Mucosa of descending colon (tissue), 3 donors: ENCODE data around the gene CBFB. TPM values are rescaled to one million over a fixed set of nuclear protein-coding genes. Genes with fewer than 3 reads are reported as not detected.
"Not testable (repeated sequence)": the region's sequence is repeated elsewhere in the genome, so short reads cannot be mapped to it uniquely, and the experiment has no call there.

Experiments
- ATAC-seq: fragments of 200-7000 bp; cut with Tn5 transposase; one replicate; pipeline ENCODE4 v1.9.1; 2020; ENCODE audit warnings: mild to moderate bottlenecking, moderate library complexity
- DNase-seq, 3 donors: peaks; one replicate each; pipeline ENCODE4 v3.0.0-alpha.2; 2020
- H3K36me3 ChIP-seq: fragments of 200-600 bp; one replicate; pipeline ENCODE4 v1.8.0; 2021; ENCODE audit warnings: low read depth, mild to moderate bottlenecking
- H3K4me1 ChIP-seq: fragments of 200-600 bp; one replicate; pipeline ENCODE4 v1.8.0; 2021; ENCODE audit warnings: low read depth, mild to moderate bottlenecking
- H3K4me3 ChIP-seq: fragments of 200-600 bp; one replicate; pipeline ENCODE4 v1.8.0; 2021; ENCODE audit warnings: mild to moderate bottlenecking
- H3K9me3 ChIP-seq: fragments of 200-600 bp; one replicate; pipeline ENCODE4 v1.8.0; 2021; ENCODE audit warnings: mild to moderate bottlenecking
- CTCF ChIP-seq: fragments of 200-600 bp; IDR thresholded peaks from one replicate; pipeline ENCODE4 v1.8.0; 2022; ENCODE audit warnings: antibody characterized with exemption, mild to moderate bottlenecking
- intact Hi-C, 2 donors: fragments of 100-400 bp; cut with DNase I in 1 of 2; cut with micrococcal nuclease in 1 of 2; formaldehyde crosslinking; loops; one replicate each; pipeline versions ENCODE4 v1.11.0 to v1.11.1; 2022; cut with DNase I, micrococcal nuclease
- total RNA-seq, 3 donors: library from RNA; stranded (reverse); fragmentation: NEBNext Ultra II Directional in 2 of 3; extraction: Animal tissue kit (Norgen Biotek cat#: 25700) in 2 of 3; gene quantifications; one replicate each; pipeline versions ENCODE4 v1.2.1 to v1.2.4, GENCODE V29; 2021 to 2023
- donor health status: DM: no; HTN: no; CAD: no; lungs with moderate emphysema.
- donor health status: DM: no; HTN: no; CAD: no.
- donor health status: DM: no; HTN: yes; CAD: no.

Gene CBFB
- total RNA-seq, 3 donors from 2014 or later: 26.3 to 35.5 (median 26.8) TPM

- no peak for DNase-seq
- ATAC-seq: no peak
- no peaks in the 10 kb centered on the region for H3K36me3 ChIP-seq
- no peaks in the 10 kb centered on the region for H3K9me3 ChIP-seq
- intact Hi-C loops: no loop called here
- no peak overlapping the region for H3K4me3 ChIP-seq
- no peaks in the 10 kb centered on the region for H3K4me1 ChIP-seq
- no peak for TF ChIP-seq CTCF
Measured at GRCh38 chr16:67120025-67120424, 91.1 kb downstream of the CBFB start.

GRCh38 chr16:67122799-67123198, 93.8 kb downstream of the CBFB start:
- H3K4me3 ChIP-seq, H3K36me3 ChIP-seq, DNase-seq, H3K4me1 ChIP-seq, H3K9me3 ChIP-seq, intact Hi-C loops, ATAC-seq: not testable (repeated sequence)

- ATAC-seq: no peak
- H3K4me3 ChIP-seq: no peak overlapping the region
- H3K36me3 ChIP-seq: no peaks in the 10 kb centered on the region
- intact Hi-C loops: no loop called here
- no peak for DNase-seq
- no peak for TF ChIP-seq CTCF
- no peaks in the 10 kb centered on the region for H3K9me3 ChIP-seq
- H3K4me1 ChIP-seq: no peaks in the 10 kb centered on the region
Measured at GRCh38 chr16:67128417-67128816, 99.5 kb downstream of the CBFB start.

GRCh38 chr16:67128887-67129286, 99.9 kb downstream of the CBFB start:
- no peak for DNase-seq
- ATAC-seq: no peak
- intact Hi-C loops: no loop called here
- no peaks in the 10 kb centered on the region for H3K9me3 ChIP-seq
- H3K36me3 ChIP-seq: no peaks in the 10 kb centered on the region
- TF ChIP-seq CTCF: no peak
- H3K4me3 ChIP-seq: no peak overlapping the region
- H3K4me1 ChIP-seq: no peaks in the 10 kb centered on the region

- no peak for TF ChIP-seq CTCF
- Histone ChIP-seq H3K36me3 (no peaks in the 10 kb centered on the region), H3K9me3 (no peaks in the 10 kb centered on the region), H3K4me1 (no peaks in the 10 kb centered on the region), H3K4me3 (no peak overlapping the region)
- DNase-seq (no peak), ATAC-seq (no peak)
- intact Hi-C loops: no loop called here
Measured at GRCh38 chr16:67129422-67129821, 100.5 kb downstream of the CBFB start.

GRCh38 chr16:67137605-67138004, 108.7 kb downstream of the CBFB start:
- ATAC-seq (no peak), DNase-seq (no peak)
- H3K4me1 ChIP-seq: no peaks in the 10 kb centered on the region
- no peak for TF ChIP-seq CTCF
- peaks cover 9% of the 10 kb centered on the region for H3K36me3 ChIP-seq
- H3K4me3 ChIP-seq: no peak overlapping the region
- intact Hi-C loops: no loop called here
- H3K9me3 ChIP-seq: no peaks in the 10 kb centered on the region
